Cortex of kidney (tissue), 1 donor: ENCODE results near the gene FOXN1.
"Not testable (repeated sequence)": the region's sequence is repeated elsewhere in the genome, so short reads cannot be mapped to it uniquely, and the experiment has no call there.

Experiments
- DNase-seq: peaks from one replicate; lab custom pipeline; 2025; lab: John Stamatoyannopoulos, UW

Gene FOXN1

DNA sequence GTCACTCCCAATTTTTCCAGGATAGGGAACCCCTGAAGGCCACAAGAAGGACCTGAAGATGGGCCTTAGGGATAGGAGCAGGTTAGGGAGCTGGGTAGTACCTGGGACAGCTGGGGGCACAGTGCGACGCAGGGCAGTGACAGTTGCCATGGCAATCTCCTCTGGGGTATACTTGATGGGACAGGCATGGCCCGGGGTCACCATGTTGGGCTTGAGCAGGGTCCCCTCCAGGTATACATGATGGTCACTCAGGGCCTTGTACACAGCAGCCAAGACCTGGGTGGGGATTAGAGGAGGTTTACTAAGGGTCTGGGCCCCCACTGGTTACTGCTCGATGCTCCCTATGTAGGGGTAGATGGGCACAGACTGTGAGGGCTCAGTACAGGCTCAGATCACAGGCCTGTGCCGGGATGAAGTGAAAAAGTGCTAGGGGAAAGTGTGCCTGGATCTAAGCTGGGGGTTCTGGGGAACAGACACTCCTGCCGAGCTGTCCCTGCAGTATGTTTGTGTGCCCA is 67.9 kb downstream of the FOXN1 start:
- DNase-seq: no peak

DNA sequence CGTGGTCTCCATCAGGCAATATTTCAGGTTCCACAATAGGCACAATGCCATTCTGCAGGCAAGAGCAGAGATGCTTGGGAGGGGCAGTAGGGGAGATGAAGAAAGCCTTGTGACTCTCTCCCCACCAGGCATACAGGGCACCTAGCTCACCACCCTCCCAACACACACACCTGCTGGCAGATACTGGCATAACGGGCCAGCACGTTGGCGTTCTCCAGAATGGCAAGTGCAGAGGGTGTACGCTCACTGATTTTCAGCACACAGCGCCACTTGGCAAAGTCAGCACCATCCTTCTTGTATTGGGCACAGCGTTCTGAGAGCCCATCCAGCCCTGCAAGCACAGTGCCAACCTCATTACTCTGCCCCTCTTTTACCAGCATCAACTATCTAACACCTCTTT is 68.4 kb downstream of the FOXN1 start:
- DNase-seq: no peak

DNA sequence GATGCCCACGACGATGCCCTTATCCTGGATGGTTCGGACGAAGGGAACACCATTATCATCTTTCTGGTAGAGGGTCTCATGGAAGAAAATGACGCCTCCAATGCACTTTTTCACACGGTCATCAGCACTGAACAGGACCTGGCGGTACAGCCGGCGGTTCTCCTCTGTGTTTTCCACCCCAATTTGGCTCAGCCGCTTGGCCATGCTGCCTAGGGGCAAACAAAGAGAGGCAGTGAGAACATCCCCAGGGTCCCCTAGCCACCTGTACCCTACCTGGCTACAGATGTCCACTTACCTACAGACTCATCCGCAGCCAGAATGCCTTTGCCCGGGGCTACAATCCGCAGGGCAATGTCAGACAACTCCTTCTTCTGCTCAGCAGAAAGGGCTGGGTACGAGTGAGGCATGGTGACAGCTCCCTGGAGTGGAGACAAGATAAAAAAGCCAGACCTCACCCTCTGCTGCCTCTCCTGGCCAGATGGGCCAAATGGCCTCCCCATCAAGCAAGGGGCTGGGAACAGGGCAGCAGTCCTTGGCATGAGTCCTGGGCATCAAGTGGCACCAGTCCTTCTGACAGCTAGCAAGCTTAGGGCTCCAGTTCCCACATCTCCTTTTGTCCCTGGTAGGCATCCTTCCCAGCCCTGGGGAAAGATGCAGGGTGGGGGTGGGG is 69.1 kb downstream of the FOXN1 start:
- no peak for DNase-seq

DNA sequence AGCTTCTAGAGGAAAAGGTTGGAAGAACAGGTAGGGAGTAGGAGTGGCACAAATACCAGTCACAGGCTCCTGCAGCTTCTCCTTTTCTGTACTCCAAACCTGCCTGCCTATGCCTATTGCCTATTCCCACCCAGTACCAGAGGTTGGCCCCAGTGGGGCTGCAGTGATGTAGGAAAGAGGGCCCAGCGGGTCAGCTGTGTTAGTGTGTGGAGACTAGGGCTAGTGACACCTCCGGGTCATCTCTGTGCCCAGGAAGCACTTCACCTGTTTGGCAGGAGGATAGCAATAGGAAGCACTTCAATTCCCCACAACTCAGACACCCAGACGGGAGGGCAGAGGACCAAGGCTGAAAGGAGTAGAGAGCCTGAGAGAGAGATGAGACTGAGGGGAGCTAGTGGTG is 69.9 kb downstream of the FOXN1 start:
- not testable (repeated sequence) for DNase-seq

DNA sequence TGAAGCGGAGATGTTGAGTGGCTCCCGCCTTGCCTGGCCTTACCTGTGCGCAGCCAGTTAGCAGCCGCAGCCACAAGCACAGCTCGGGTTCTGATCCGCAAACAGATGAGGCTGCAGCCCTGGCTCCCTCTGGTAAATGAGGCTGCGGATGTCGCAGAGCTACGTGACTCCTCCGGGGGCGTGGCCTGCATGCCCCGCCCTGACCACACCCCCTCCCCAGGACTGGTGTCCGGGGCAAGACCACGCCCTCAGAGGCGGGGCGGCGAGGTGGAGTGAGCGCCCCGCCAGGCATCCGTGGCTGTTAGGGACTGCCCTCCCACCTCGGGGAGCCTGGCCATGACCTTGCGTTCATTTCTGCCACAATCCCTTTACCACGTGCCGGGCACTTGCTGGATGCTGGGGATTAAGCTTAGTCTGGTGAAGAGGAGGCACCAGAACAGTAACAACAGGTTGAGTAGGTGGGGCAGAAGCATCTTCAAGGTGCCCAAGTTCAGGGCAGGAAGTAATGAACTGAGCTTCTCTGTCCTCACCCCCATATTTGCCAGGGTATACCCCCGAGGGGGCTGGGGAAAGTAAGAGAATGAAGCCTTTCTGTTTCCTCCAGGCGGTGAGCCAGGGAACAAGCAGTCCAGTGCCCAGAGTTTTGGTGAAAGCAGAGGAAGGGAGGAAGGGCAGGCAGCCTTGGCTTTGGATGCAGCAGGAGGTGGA is 70.8 kb downstream of the FOXN1 start, which contains the start of gene ALDOC:
Gene ALDOC (minus strand): TSS at position 138 of the 708 bp plus-strand sequence. CDS start 1,363 bp downstream, outside the sequence.
- DNase-seq: no peak

DNA sequence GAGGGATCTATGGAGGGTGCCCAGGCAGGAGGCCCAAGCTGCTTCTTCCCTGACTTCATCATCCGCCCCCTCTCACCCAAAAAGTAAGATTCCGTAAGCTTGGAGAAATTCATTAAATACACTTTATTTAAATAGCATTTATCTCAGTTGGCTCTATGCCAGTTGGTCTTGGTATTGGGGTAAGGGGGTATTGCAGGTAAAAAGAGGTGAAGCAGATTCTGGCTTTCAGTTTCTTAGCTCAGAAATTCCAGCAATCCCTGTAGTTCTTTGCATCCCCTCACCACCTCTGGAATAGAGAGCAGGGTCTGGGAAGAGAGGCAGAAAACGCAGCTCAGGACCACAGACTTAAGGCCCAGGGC is 71.3 kb downstream of the FOXN1 start:
- no peak for DNase-seq

DNA sequence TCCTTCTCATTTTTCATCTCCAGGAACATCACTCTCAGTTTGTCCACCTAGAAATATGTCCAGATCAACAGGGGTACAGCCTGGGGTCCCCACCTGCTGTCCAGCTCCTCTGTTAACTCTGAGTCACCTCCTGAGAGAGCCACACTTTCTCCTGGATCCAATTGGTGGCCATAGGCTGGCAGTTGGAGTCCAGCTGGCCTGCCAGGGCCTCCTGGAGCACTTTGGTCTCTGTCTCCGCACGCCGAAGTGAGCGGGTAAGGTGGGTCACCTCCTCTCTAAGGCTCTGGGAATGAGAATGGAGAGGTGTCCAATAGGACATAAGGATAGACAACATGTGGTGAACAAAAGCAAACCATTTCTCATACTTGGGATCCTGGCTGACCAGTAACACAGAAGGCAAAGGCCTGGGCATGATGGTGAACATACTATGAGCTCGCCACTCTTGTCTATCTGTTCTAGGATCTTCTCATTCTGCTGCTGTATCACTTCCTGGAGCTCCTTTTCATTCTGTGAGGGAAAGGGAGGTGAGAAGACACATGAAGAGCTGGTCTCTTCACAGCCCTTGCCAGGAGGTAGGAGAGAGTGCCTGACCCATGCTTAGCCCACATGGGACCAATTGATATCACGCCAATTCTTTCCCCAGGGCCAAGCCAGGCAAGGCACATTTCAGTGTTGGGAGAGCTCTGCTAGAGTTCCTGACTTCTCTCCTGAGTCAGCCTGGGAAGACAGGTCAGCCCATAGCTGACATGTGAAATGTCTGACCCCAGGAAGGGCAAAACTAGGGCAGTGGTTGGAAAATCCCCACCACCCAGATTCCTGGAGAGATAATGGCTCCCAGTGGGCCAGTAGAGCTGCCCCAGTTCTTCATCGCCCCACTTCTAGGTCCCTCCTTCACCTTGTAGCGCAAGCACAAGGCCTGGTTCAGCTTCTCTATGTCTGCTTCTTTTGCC is 72.4 kb downstream of the FOXN1 start:
- no peak for DNase-seq

DNA sequence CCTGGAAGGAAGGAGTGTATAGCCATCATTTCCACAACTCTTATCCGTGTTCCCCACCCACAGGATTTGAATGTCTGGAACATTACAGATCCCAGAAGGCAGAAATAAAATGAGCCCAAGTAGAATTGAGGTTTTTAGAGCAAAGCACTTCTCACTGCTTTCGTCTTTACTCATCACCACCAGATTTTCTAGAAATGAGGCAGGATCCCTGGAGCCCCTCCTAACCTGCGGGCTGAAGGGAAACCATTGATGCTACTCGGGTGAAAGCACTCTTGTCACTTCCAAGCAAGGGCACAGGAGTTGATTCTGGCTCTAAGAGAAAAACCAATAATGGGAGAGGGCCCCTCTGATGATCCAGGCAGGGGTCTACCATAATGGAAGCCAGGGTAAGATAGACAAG is 73.4 kb downstream of the FOXN1 start:
- no peak for DNase-seq

DNA sequence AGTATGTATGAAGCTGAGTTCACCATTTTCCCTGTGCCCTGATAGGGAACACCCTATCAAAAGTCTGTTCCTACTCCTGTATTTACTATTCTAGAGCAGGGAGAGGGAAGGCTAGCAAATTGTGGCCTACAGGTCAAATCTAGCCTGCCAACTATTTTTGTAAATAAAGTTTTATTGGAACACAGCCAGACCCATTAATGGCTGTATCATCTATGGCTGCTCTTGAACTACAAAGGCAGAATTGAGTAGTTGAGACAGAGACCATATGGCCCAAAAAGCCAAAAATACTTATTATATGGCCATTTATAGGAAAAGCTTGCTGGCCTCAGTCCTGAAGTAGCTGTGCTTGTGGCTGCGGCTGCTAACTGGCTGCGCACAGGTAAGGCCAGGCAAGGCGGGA is 74.8 kb downstream of the FOXN1 start:
- no peak for DNase-seq

DNA sequence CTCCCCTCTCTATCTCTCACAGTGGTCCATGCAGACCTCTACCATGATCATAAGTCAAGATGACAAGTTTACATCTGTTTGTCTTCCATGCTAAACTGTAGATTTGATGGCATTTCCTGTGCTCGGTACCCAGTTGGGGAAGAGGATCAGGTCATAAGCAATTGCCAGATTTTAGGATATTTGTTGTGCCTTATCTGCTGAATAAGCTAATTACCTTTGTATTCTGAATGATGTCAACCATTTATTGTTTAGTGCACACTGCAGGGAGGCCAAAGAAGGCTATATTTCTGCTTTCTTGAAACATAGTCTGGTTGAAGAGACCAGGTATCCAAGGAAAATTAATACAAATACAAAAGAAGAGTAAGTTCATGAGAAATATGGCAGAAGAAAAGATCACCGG is 76.4 kb downstream of the FOXN1 start:
- no peak for DNase-seq

DNA sequence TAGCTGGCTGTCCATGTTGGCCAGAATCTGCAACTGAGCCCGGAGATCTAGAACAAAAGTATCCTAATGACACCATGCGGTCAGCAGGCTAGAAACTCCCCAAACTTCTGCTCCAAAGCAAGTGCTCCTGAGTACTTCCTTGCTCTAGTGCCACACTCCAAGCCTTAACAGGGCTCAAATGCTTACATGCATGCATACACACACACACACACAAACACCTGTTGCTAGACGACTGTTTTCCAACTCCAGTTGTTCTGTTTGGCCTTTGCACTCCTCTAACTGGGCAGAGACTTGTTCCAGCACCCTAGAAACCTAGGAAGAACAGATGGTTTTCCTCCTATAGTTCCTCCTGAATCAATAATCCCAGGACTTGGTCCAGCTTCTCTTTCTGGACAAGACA is 78.3 kb downstream of the FOXN1 start:
- no peak for DNase-seq

DNA sequence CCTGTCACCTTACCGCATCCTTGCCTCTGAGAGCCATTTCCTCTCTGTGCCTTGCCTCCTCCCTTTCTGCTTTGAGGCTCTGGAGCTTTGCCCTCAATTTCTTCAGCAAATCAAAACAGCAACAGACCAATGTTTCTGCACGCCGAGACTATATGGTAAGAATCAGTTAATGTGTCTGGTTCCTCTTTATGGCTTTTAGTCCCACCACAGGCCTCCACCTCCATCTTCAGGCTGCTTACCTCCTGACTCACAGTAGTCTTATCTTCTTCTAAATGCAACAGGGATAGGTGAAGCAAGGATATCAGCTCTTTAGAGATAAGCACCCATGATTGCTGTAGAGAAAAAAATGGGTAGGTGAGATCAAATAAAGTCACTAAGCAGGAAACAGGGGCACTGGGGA is 79.7 kb downstream of the FOXN1 start:
- no peak for DNase-seq
